ENCODE results near the gene ZBTB20. TPM values are rescaled to one million over a fixed set of nuclear protein-coding genes. Genes with fewer than 3 reads are reported as not detected.

ZBTB20 gene
- total and polyA plus RNA-seq, 2 experiments from 2014 or later = 15.7 to 37.3 TPM

- H3K4me3 ChIP-seq = no peak overlapping the region
- no peak for DNase-seq (ENCODE audit: low read depth in 1 of 2, low spot score in 1 of 2)
- peaks cover 8% of the 10 kb centered on the region for H3K4me1 ChIP-seq (ENCODE audit: low read depth)
- no peaks in the 10 kb centered on the region for H3K27me3 ChIP-seq
- TF ChIP-seq CTCF (IDR thresholded peaks at IDR 0.05; ENCODE audit: low read depth, low read length) = no peak
- H3K36me3 ChIP-seq = no peaks in the 10 kb centered on the region
- H3K27ac ChIP-seq = no peak overlapping the region
- no peaks in the 10 kb centered on the region for H3K9me3 ChIP-seq (ENCODE audit: low read depth)
Observed at GRCh38 chr3:114622001-114622400, 525.1 kb downstream of the ZBTB20 start.

- Histone ChIP-seq H3K9me3 (ENCODE audit: low read depth) (no peaks in the 10 kb centered on the region), H3K27ac (no peak overlapping the region), H3K27me3 (no peaks in the 10 kb centered on the region), H3K4me1 (ENCODE audit: low read depth) (peaks cover 7% of the 10 kb centered on the region), H3K36me3 (no peaks in the 10 kb centered on the region), H3K4me3 (no peak overlapping the region)
- no peak for DNase-seq (ENCODE audit: low read depth in 1 of 2, low spot score in 1 of 2)
- TF ChIP-seq CTCF (IDR thresholded peaks at IDR 0.05; ENCODE audit: low read depth, low read length) = no peak
Observed at GRCh38 chr3:114619771-114620170, 527.3 kb downstream of the ZBTB20 start.

- H3K27ac ChIP-seq = no peak overlapping the region
- peak in 1 of 2 donors; percentile 19 for DNase-seq (ENCODE audit: low read depth in 1 of 2, low spot score in 1 of 2)
- TF ChIP-seq CTCF (IDR thresholded peaks at IDR 0.05; ENCODE audit: low read depth, low read length) = no peak
- no peaks in the 10 kb centered on the region for H3K4me1 ChIP-seq (ENCODE audit: low read depth)
- H3K4me3 ChIP-seq = no peak overlapping the region
- H3K36me3 ChIP-seq = no peaks in the 10 kb centered on the region
- no peaks in the 10 kb centered on the region for H3K9me3 ChIP-seq (ENCODE audit: low read depth)
- no peaks in the 10 kb centered on the region for H3K27me3 ChIP-seq
Observed at GRCh38 chr3:114615523-114616085, 531.5 kb downstream of the ZBTB20 start.

GRCh38 chr3:114609973-114610630 is 537.0 kb downstream of the ZBTB20 start:
- H3K27ac ChIP-seq = no peak overlapping the region
- TF ChIP-seq CTCF (IDR thresholded peaks at IDR 0.05; ENCODE audit: low read depth, low read length) = no peak
- H3K9me3 ChIP-seq (ENCODE audit: low read depth) = no peaks in the 10 kb centered on the region
- peaks cover 15% of the 10 kb centered on the region for H3K4me1 ChIP-seq (ENCODE audit: low read depth)
- no peak for DNase-seq (ENCODE audit: low read depth in 1 of 2, low spot score in 1 of 2)
- no peaks in the 10 kb centered on the region for H3K27me3 ChIP-seq
- no peaks in the 10 kb centered on the region for H3K36me3 ChIP-seq
- H3K4me3 ChIP-seq = no peak overlapping the region

- peak in 1 of 2 donors; percentile 68 for DNase-seq (ENCODE audit: low read depth in 1 of 2, low spot score in 1 of 2)
Observed at GRCh38 chr3:114608293-114608692, 538.8 kb downstream of the ZBTB20 start.

More at GRCh38 chr3:114608293-114608692, 538.8 kb downstream of the ZBTB20 start:
- Histone ChIP-seq H3K9me3 (ENCODE audit: low read depth) (no peaks in the 10 kb centered on the region), H3K36me3 (no peaks in the 10 kb centered on the region), H3K27ac (no peak overlapping the region), H3K27me3 (no peaks in the 10 kb centered on the region), H3K4me1 (ENCODE audit: low read depth) (peaks cover 15% of the 10 kb centered on the region), H3K4me3 (no peak overlapping the region)
- no peak for TF ChIP-seq CTCF (IDR thresholded peaks at IDR 0.05; ENCODE audit: low read depth, low read length)
